GM18517 (cell line): ENCODE measurements around the gene CEACAM5.

Source experiments
- ATAC-seq: cut with Tn5 transposase; IDR thresholded peaks from one replicate; pipeline ENCODE4 v1.9.1; 2021; ENCODE audit warnings: mild to moderate bottlenecking, moderate library complexity; ENCODE audit not compliant: unreplicated experiment

The CEACAM5 gene

DNA sequence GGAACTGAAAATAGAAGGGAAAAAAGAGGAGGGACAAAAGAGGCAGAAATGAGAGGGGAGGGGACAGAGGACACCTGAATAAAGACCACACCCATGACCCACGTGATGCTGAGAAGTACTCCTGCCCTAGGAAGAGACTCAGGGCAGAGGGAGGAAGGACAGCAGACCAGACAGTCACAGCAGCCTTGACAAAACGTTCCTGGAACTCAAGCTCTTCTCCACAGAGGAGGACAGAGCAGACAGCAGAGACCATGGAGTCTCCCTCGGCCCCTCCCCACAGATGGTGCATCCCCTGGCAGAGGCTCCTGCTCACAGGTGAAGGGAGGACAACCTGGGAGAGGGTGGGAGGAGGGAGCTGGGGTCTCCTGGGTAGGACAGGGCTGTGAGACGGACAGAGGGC is at the start of gene CEACAM5:
TSS of gene CEACAM5 (plus strand) at position 146 of the 400 bp plus-strand sequence. CDS start at position 252, 106 bp downstream.
- ATAC-seq = no peak

GRCh38 chr19:41666075-41666474 is 42.4 kb upstream of the CEACAM5 start:
- ATAC-seq = no peak

GRCh38 chr19:41668315-41668714 is 40.1 kb upstream of the CEACAM5 start:
- no peak for ATAC-seq

- no peak for ATAC-seq
These were observed 37.7 kb upstream of the CEACAM5 start for GRCh38 chr19:41670755-41671154.

GRCh38 chr19:41671486-41671885 is 36.9 kb upstream of the CEACAM5 start:
- no peak for ATAC-seq

DNA sequence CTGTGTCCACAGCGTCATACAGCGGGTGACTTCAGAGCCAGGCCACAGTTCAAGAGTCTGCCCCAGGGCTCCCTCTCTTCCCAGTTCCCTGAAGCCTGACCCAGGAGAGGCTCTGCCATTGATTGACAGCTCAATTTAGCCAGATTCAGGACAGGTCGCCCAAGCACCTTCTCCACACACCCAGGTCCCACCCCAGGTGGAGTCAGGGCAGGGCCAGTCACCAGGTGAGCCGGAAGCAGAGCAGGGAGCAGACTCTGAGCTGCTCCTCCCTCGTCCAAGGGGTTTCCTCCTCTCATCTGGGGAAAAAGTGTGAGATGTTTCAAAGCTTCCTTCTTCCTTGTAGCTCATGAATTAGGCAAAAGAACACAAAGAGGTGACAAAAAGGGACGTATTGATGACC is 26.0 kb upstream of the CEACAM5 start:
- no peak for ATAC-seq

GRCh38 chr19:41687419-41687818 is 21.0 kb upstream of the CEACAM5 start:
- ATAC-seq = no peak

- ATAC-seq = no peak
These were observed 20.3 kb upstream of the CEACAM5 start, which contains the start of gene CEACAM7 for GRCh38 chr19:41688098-41688497. CEACAM7 (minus strand) TSS chr19:41688270; CDS start chr19:41688165, 105 bp downstream.

GRCh38 chr19:41688687-41689086 is 19.7 kb upstream of the CEACAM5 start:
- no peak for ATAC-seq

GRCh38 chr19:41689993-41690800 is 18.2 kb upstream of the CEACAM5 start:
- ATAC-seq = no peak

DNA sequence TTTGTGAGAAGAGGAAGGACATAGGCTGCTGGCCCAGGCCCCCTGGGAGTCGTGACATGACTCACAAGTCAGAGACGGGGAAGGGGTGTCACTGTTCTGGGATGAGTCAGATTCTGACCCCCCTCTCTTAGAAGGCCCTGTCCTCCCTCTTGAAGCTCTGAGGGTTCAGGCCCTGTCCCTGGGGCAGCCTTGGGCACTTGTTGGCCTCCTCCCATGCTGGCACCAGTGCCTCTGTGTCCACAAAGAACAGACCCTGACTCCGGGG is 17.7 kb upstream of the CEACAM5 start:
- ATAC-seq = no peak

DNA sequence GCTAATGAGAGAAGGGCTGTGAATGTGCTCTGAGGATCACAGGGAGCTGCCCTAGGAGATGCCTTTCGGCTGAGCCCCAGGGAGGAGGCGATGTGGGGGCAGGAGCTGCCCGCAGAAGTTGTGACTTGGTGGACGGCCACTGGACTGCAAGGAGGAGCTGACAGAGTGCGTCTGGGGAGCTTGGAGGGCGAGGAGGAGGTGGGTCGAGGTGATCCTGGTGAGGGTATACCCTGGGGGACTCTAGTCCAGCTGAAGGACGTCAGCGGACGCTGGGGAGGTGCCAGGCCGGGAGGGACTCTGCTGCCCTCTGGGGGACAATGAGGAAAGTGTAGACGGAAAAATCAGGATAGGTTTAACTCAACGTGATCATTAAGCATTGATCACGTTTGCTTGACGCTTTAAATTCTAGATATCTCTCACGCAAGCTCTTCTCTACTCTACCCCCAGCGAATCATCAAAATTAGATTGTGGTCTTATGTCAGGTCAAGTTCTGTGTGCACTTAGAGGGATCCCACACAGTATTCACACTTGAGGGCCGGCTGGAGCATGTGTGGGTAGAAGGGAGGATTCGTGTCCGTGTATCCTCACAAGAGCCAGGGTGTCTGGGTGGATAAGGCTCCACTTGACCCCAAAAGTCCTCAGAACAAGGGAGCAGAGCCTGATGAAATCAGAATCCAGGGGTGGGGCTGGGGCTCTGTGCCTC is 17.0 kb upstream of the CEACAM5 start:
- ATAC-seq = no peak

DNA sequence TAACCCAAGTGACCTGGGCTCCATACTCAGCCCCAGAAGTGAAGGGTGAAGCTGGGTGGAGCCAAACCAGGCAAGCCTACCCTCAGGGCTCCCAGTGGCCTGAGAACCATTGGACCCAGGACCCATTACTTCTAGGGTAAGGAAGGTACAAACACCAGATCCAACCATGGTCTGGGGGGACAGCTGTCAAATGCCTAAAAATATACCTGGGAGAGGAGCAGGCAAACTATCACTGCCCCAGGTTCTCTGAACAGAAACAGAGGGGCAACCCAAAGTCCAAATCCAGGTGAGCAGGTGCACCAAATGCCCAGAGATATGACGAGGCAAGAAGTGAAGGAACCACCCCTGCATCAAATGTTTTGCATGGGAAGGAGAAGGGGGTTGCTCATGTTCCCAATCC is 14.2 kb upstream of the CEACAM5 start:
- ATAC-seq = no peak

GRCh38 chr19:41694831-41695635 is 13.4 kb upstream of the CEACAM5 start:
- no peak for ATAC-seq

DNA sequence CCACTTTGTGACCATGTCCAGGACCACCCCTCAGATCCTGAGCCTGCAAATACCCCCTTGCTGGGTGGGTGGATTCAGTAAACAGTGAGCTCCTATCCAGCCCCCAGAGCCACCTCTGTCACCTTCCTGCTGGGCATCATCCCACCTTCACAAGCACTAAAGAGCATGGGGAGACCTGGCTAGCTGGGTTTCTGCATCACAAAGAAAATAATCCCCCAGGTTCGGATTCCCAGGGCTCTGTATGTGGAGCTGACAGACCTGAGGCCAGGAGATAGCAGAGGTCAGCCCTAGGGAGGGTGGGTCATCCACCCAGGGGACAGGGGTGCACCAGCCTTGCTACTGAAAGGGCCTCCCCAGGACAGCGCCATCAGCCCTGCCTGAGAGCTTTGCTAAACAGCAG is 12.7 kb upstream of the CEACAM5 start:
- no peak for ATAC-seq

- ATAC-seq = no peak
These were observed 11.8 kb upstream of the CEACAM5 start for GRCh38 chr19:41696402-41697197.

DNA sequence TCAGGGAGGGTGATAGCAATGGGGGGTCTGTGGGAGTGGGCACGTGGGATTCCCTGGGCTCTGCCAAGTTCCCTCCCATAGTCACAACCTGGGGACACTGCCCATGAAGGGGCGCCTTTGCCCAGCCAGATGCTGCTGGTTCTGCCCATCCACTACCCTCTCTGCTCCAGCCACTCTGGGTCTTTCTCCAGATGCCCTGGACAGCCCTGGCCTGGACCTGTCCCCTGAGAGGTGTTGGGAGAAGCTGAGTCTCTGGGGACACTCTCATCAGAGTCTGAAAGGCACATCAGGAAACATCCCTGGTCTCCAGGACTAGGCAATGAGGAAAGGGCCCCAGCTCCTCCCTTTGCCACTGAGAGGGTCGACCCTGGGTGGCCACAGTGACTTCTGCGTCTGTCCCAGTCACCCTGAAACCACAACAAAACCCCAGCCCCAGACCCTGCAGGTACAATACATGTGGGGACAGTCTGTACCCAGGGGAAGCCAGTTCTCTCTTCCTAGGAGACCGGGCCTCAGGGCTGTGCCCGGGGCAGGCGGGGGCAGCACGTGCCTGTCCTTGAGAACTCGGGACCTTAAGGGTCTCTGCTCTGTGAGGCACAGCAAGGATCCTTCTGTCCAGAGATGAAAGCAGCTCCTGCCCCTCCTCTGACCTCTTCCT is 11.1 kb upstream of the CEACAM5 start:
- no peak for ATAC-seq

DNA sequence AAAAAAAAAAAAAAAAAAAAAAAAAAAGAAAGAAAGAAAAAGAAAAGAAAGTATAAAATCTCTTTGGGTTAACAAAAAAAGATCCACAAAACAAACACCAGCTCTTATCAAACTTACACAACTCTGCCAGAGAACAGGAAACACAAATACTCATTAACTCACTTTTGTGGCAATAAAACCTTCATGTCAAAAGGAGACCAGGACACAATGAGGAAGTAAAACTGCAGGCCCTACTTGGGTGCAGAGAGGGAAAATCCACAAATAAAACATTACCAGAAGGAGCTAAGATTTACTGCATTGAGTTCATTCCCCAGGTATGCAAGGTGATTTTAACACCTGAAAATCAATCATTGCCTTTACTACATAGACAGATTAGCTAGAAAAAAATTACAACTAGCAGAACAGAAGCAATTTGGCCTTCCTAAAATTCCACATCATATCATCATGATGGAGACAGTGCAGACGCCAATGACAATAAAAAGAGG is 9.6 kb upstream of the CEACAM5 start:
- no peak for ATAC-seq

- ATAC-seq = no peak
These were observed 9.0 kb upstream of the CEACAM5 start for GRCh38 chr19:41699231-41699967.

- ATAC-seq = no peak
These were observed 8.5 kb upstream of the CEACAM5 start for GRCh38 chr19:41699968-41700323.
